Neural cell (in vitro differentiated cells): ENCODE data around the gene KIF19.

Experiments
- CTCF ChIP-seq: fragments of 450-650 bp; IDR thresholded peaks from 2 replicates; pipeline ENCODE4 v1.5.1; 2014; ENCODE audit warnings: antibody characterized with exemption, mild to moderate bottlenecking, moderate library complexity; ENCODE audit not compliant: poor library complexity, severe bottlenecking
- EP300 ChIP-seq: fragments of 450-650 bp; conservative IDR thresholded peaks from 2 replicates; pipeline ENCODE4 v1.6.1; 2014; ENCODE audit warnings: antibody characterized with exemption, mild to moderate bottlenecking, moderate library complexity; ENCODE audit not compliant: poor library complexity, severe bottlenecking
- EZH2 ChIP-seq: fragments of 200-600, 300-800 bp; shearing (Covaris generic), sonication (generic); IDR thresholded peaks from 2 replicates; pipeline ENCODE4 v1.6.1; 2014; ENCODE audit warnings: antibody characterized with exemption, low read length, borderline replicate concordance, mild to moderate bottlenecking; ENCODE audit not compliant: insufficient read depth, poor library complexity, severe bottlenecking
- MXI1 ChIP-seq: fragments of 450-650 bp; conservative IDR thresholded peaks from 2 replicates; pipeline ENCODE4 v1.6.1; 2014; ENCODE audit warnings: antibody characterized with exemption, mild to moderate bottlenecking; ENCODE audit not compliant: poor library complexity, severe bottlenecking
- RAD21 ChIP-seq: fragments of 450-650 bp; conservative IDR thresholded peaks from 2 replicates; pipeline ENCODE4 v1.6.1; 2014; ENCODE audit warnings: antibody characterized with exemption, mild to moderate bottlenecking, moderate library complexity
- TAF1 ChIP-seq: IDR thresholded peaks from 2 replicates; pipeline ENCODE4 v1.6.1; 2012; ENCODE audit warnings: low read depth

DNA sequence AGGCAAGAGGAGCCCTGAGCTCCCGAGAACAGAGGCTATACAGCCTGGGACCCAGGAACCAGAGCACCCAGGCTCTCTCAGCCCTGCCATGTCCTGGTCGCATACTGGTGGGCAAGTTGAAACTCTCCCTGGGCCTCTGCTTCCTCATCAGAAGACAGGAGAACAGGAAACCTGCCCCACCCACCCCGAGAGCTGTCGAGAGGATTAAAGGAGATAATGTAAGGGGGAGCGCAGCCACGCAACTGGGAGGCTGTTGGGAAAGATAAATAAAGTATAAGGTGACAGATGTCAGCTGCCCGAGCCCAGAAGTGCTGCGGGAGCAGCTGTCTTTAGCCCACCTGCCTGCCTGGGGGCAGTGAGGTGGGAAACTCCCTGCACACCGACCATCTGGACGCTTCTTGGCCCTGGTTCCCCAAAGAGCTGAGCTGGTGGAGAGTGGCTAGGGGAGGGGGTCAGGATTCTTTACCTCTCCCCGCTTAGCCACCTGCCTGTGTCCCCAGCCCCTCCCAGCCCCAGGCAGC lies 6.8 kb downstream of the KIF19 start:
- TF ChIP-seq CTCF (no peak), MXI1 (no peak), EZH2 (no peak), EP300 (no peak), TAF1 (no peak), RAD21 (no peak)
